ENCODE measurements around the gene TROAP. TPM values are rescaled to one million over a fixed set of nuclear protein-coding genes. Genes with fewer than 3 reads are reported as not detected.

TROAP gene
- total RNA-seq, 2 experiments from 2014 or later, result 141 to 150 TPM

DNA sequence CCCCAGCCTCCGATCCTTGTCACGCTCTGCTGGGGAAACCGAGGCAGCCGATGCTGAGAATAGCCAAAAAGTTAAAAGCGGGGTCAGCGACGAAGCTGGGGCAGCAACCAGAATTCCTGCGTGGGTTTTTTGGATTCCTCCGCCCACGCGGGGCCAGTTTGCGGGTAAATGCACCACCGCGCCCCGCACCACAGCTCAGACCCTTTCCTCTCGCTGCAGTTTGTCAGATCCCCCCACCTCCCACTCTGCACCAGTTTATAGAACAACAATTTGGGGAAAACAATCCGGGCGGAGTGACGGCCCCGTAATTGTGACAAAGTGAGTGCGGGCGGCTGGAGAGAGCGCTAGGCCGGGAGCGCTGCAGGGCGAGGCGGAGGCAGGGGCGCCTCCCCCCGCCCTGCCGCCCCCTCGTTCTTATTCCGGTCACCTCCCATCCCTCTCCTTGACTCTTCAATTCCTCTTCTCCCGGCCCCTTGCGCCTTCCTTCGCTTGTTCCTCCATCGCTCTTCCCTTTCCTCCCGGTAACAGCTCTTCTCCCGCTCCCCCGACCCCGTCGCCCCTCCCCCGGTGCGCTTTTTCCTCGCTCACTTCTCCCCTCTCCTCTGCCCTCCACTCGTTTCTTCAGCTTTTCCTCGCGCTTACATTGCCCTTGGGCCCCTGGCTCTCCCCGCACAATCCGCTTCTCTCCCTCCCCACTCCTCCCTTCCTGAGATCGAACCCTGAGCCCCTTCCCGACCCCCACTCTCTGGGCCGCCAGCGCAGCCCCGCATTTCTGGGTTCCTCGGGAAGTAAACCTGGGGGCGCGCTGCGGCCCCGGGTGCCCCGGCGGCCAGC, 23.0 kb downstream of the TROAP start:
- BruUV-seq (replicated peaks), result no TSS peak
- CTCF ChIA-PET (ENCODE audit: unreplicated experiment), result interaction anchor here (1.1 to 1.7 kb wide), 2 partner anchors 11 to 21 kb away, joined by 4 to 10 read pairs; no protein-coding TSS in a partner anchor
- POLR2A ChIA-PET, result no interaction called here
- H3K27ac ChIP-seq (ENCODE audit: low read depth, low read length, poor library complexity, severe bottlenecking), result no peak overlapping the region
- intact Hi-C loops (cut with micrococcal nuclease; ENCODE audit: unreplicated experiment), result loop anchor here (5.0 kb wide), 1 partner anchor 159 kb away; the partner anchor contains the start of gene TUBA1A
- TF ChIP-seq, protein P1, sequence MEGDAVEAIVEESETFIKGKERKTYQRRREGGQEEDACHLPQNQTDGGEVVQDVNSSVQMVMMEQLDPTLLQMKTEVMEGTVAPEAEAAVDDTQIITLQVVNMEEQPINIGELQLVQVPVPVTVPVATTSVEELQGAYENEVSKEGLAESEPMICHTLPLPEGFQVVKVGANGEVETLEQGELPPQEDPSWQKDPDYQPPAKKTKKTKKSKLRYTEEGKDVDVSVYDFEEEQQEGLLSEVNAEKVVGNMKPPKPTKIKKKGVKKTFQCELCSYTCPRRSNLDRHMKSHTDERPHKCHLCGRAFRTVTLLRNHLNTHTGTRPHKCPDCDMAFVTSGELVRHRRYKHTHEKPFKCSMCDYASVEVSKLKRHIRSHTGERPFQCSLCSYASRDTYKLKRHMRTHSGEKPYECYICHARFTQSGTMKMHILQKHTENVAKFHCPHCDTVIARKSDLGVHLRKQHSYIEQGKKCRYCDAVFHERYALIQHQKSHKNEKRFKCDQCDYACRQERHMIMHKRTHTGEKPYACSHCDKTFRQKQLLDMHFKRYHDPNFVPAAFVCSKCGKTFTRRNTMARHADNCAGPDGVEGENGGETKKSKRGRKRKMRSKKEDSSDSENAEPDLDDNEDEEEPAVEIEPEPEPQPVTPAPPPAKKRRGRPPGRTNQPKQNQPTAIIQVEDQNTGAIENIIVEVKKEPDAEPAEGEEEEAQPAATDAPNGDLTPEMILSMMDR (conservative IDR thresholded peaks at IDR 0.05; ENCODE audit: low read length), result no peak
- TF ChIP-seq EZH2phosphoT487 (IDR thresholded peaks at IDR 0.05; ENCODE audit: borderline replicate concordance, low read depth, low read length), result no peak
- no peaks in the 10 kb centered on the region for H3K79me2 ChIP-seq (ENCODE audit: insufficient read depth, low read depth, low read length)
- no peak for DNase-seq (ENCODE audit: low spot score)
- no peaks in the 10 kb centered on the region for H3K9me2 ChIP-seq (ENCODE audit: insufficient read depth, low read length)
- H4K20me1 ChIP-seq (ENCODE audit: insufficient read depth, low read length), result no peaks in the 10 kb centered on the region
- peaks cover 55% of the 10 kb centered on the region for H3K4me1 ChIP-seq (ENCODE audit: insufficient read depth, low read length, poor library complexity, severe bottlenecking)
- no peaks in the 10 kb centered on the region for H3K9me3 ChIP-seq (ENCODE audit: low read length)
- peak overlapping the region; percentile 88 for H3K4me2 ChIP-seq (ENCODE audit: low read length)
- peak overlapping the region; percentile 58; the same call in 1 of the 2 replicates for H2AFZ ChIP-seq (ENCODE audit: low read length)
- H3K4me3 ChIP-seq (ENCODE audit: low read depth, low read length, poor library complexity, severe bottlenecking), result peak overlapping the region; percentile 63
- H3K36me3 ChIP-seq (ENCODE audit: insufficient read depth, low read length), result no peaks in the 10 kb centered on the region

DNA sequence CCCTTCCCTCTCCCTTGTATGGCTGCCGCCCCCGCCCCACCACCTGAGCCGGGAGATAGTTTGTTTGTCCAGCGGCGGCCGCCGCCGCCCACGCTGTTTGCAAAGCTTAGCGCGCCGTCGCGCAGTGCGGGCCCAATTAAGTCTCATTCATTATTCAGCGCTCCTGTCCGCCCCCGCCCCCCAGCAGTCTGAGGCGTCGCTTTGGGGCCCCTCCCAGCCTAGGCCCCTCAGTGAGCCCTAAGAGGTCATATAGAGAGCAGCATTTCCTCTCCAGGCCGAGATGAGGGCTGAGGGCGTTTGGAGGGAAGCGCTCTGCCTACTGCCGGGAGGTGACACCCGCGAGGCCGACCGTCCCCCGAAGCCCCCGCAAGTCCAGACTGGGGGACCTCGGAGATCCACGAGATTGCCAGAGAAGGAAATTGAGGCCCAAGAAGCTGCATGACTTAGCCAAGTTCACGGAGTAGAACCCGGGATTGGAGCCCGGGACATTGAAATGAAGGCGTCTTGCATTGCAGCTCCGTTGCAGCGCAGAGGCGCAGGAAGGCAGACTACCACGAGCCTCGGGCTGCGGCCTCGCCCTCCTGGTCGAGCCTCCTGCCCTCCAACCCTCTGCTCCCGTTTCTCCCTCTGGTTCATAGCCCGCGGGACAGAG, 23.7 kb downstream of the TROAP start, which contains the start of gene DNAJC22:
DNAJC22 (plus strand) TSS at position 230 of the 652 bp plus-strand sequence. CDS start 1,985 bp downstream, outside the sequence.
- Histone ChIP-seq H3K4me3 (ENCODE audit: low read depth, low read length, poor library complexity, severe bottlenecking) (peak within 1 kb of the TSS; percentile 63), H2AFZ (ENCODE audit: low read length) (peak within 1 kb of the TSS; percentile 58; the same call in 1 of the 2 replicates), H3K36me3 (ENCODE audit: insufficient read depth, low read length) (no peaks in the 10 kb centered on the region), H3K27ac (ENCODE audit: low read depth, low read length, poor library complexity, severe bottlenecking) (no peak within 1 kb of the TSS), H4K20me1 (ENCODE audit: insufficient read depth, low read length) (no peaks in the 10 kb centered on the region), H3K4me1 (ENCODE audit: insufficient read depth, low read length, poor library complexity, severe bottlenecking) (peaks cover 55% of the 10 kb centered on the region), H3K9me2 (ENCODE audit: insufficient read depth, low read length) (no peaks in the 10 kb centered on the region), H3K4me2 (ENCODE audit: low read length) (peak within 1 kb of the TSS; percentile 88), H3K79me2 (ENCODE audit: insufficient read depth, low read depth, low read length) (no peaks in the 10 kb centered on the region), H3K9me3 (ENCODE audit: low read length) (no peaks in the 10 kb centered on the region)
- BruUV-seq (replicated peaks), result no TSS peak
- intact Hi-C loops (cut with micrococcal nuclease; ENCODE audit: unreplicated experiment), result loop anchor here (5.0 kb wide), 1 partner anchor 159 kb away; the partner anchor contains the start of gene TUBA1A
- TF ChIP-seq, protein P1 (conservative IDR thresholded peaks at IDR 0.05; ENCODE audit: low read length), result no peak
- TF ChIP-seq EZH2phosphoT487 (IDR thresholded peaks at IDR 0.05; ENCODE audit: borderline replicate concordance, low read depth, low read length), result no peak
- peak; percentile 47 for DNase-seq (ENCODE audit: low spot score)
- POLR2A ChIA-PET, result no interaction called here
- CTCF ChIA-PET (ENCODE audit: unreplicated experiment), result interaction anchor here (1.1 to 1.7 kb wide), 3 partner anchors 10 to 20 kb away, joined by 4 to 10 read pairs (median 8); no protein-coding TSS in a partner anchor

Data from OCI-LY7 (cell line).